HepG2 (cell line): ENCODE results near the gene AFF4. TPM values are rescaled to one million over a fixed set of nuclear protein-coding genes. Genes with fewer than 3 reads are reported as not detected.

Experiments
- BRD4 ChIP-seq: sonication (generic); formaldehyde crosslinking; IDR thresholded peaks from 2 replicates; pipeline ENCODE4 v1.4.0; 2020; ENCODE audit warnings: missing genetic modification reagents
- CENPX ChIP-seq: sonication (generic); formaldehyde crosslinking; IDR thresholded peaks from 2 replicates; pipeline ENCODE4 v1.9.0; 2021; ENCODE audit warnings: mild to moderate bottlenecking, missing genetic modification reagents, moderate library complexity
- HES4 ChIP-seq: sonication (generic); formaldehyde crosslinking; IDR thresholded peaks from 2 replicates; pipeline ENCODE4 v1.9.0; 2021; ENCODE audit warnings: mild to moderate bottlenecking, missing genetic modification reagents, borderline replicate concordance
- HMGA1 ChIP-seq: sonication (generic); formaldehyde crosslinking; conservative IDR thresholded peaks from 2 replicates; pipeline ENCODE4 v1.4.0; 2020; ENCODE audit warnings: missing genetic modification reagents
- JUNB ChIP-seq: sonication (generic); formaldehyde crosslinking; IDR thresholded peaks from 2 replicates; pipeline ENCODE4 v1.8.0; 2022; ENCODE audit warnings: missing genetic modification reagents, mild to moderate bottlenecking, borderline replicate concordance
- PHF21A ChIP-seq: sonication (generic); formaldehyde crosslinking; IDR thresholded peaks from 2 replicates; pipeline ENCODE4 v1.5.0; 2020; ENCODE audit warnings: mild to moderate bottlenecking, missing genetic modification reagents
- POLR2AphosphoS5 ChIP-seq: IDR thresholded peaks from 2 replicates; pipeline ENCODE4 v1.6.1; 2012; ENCODE audit warnings: low read depth, low read length
- RAD51 ChIP-seq: fragments of 450-650 bp; IDR thresholded peaks from 2 replicates; pipeline ENCODE4 v1.6.1; 2016; ENCODE audit warnings: borderline replicate concordance
- SMAD3 ChIP-seq: sonication (generic); formaldehyde crosslinking; IDR thresholded peaks from 2 replicates; pipeline ENCODE4 v1.4.0; 2020; ENCODE audit warnings: missing genetic modification reagents
- ZNF296 ChIP-seq: sonication (generic); formaldehyde crosslinking; conservative IDR thresholded peaks from 2 replicates; pipeline ENCODE4 v1.5.0; 2020; ENCODE audit warnings: mild to moderate bottlenecking, missing genetic modification reagents
- ZNF501 ChIP-seq: sonication (generic); formaldehyde crosslinking; IDR thresholded peaks from 2 replicates; pipeline ENCODE4 v1.5.1; 2020; ENCODE audit warnings: mild to moderate bottlenecking, moderate library complexity, missing genetic modification reagents
- ZNF510 ChIP-seq: sonication (generic); formaldehyde crosslinking; IDR thresholded peaks from 2 replicates; pipeline ENCODE4 v1.4.0; 2020; ENCODE audit warnings: low read depth, mild to moderate bottlenecking, missing genetic modification reagents
- polyA plus RNA-seq, 8 experiments: library from polyadenylated mRNA; depleted of rRNA in 3 of 8; stranded (reverse) in 7 of 8; unstranded in 1 of 8; fragments of >200 nt; fragmentation: Illumina TruSeq in 4 of 8; extraction: Trizol in 4 of 8; gene quantifications; 2 replicates each; pipeline versions ENCODE4 v1.2.1 to v1.2.3, GENCODE V29; 2011 to 2016; ENCODE audit warnings: low read depth in 4 of 8, missing spikeins in 1 of 8, mixed read lengths in 1 of 8; ENCODE audit not compliant: insufficient read depth in 1 of 8
- total RNA-seq, 5 experiments: library from RNA; depleted of rRNA; stranded (reverse); fragments of >200 nt; fragmentation: Illumina TruSeq; extraction: Trizol; gene quantifications; 2 replicates each; pipeline ENCODE4 v1.2.3, GENCODE V29; 2016; ENCODE audit warnings: low read depth in 1 of 5
- TF ChIP-seq, protein P1 (sequence below): sonication (generic); formaldehyde crosslinking; IDR thresholded peaks from 2 replicates; pipeline ENCODE4; 2020; ENCODE audit warnings: missing genetic modification reagents, mild to moderate bottlenecking, borderline replicate concordance
- TF ChIP-seq, protein P2 (sequence below): IDR thresholded peaks from 2 replicates; pipeline ENCODE4 v1.6.1; 2012; ENCODE audit warnings: low read length, improper control_type of control experiment
- TF ChIP-seq, protein P3 (sequence below): sonication (generic); formaldehyde crosslinking; conservative IDR thresholded peaks from 2 replicates; pipeline ENCODE4 v1.8.0; 2022; ENCODE audit warnings: low read depth, missing genetic modification reagents
- TF ChIP-seq, protein P4 (sequence below): sonication (generic); formaldehyde crosslinking; IDR thresholded peaks from 2 replicates; pipeline ENCODE4 v1.9.0; 2022; ENCODE audit warnings: low read depth, missing genetic modification reagents
- TF ChIP-seq, protein P5 (sequence below): sonication (generic); formaldehyde crosslinking; IDR thresholded peaks from 2 replicates; pipeline ENCODE4 v1.8.1; 2023; ENCODE audit warnings: mild to moderate bottlenecking, inconsistent platforms, moderate library complexity, missing genetic modification reagents, borderline replicate concordance
- TF ChIP-seq, protein P6 (sequence below): IDR thresholded peaks from 2 replicates; pipeline ENCODE4 v1.6.1; 2016

The AFF4 gene
- total and polyA plus RNA-seq, 2 of the 13 experiments (the other 11 are each of a cell fraction or from before 2014, with no cell fraction given), result 22.1 to 25.5 TPM

DNA sequence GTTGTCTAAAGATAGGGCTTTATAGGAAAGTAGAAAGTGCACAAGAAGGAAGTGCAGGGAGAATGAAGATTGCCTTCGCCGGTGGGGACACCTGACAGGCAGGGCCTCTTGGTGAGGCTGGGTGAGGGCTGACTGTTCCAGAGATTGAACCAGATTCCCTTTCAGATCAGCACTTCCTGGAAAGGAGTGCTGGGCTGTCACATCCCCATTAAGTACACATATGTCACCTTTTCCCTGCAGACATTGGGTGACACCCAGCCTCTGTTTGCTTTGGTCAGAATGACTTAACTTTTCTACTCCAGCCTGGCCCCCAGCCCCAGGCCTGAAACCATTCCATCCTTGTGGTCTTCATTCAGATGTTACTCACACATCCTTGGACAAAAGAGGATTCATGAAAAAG, 125.6 kb downstream of the AFF4 start (continued):
- TF ChIP-seq, protein P1, sequence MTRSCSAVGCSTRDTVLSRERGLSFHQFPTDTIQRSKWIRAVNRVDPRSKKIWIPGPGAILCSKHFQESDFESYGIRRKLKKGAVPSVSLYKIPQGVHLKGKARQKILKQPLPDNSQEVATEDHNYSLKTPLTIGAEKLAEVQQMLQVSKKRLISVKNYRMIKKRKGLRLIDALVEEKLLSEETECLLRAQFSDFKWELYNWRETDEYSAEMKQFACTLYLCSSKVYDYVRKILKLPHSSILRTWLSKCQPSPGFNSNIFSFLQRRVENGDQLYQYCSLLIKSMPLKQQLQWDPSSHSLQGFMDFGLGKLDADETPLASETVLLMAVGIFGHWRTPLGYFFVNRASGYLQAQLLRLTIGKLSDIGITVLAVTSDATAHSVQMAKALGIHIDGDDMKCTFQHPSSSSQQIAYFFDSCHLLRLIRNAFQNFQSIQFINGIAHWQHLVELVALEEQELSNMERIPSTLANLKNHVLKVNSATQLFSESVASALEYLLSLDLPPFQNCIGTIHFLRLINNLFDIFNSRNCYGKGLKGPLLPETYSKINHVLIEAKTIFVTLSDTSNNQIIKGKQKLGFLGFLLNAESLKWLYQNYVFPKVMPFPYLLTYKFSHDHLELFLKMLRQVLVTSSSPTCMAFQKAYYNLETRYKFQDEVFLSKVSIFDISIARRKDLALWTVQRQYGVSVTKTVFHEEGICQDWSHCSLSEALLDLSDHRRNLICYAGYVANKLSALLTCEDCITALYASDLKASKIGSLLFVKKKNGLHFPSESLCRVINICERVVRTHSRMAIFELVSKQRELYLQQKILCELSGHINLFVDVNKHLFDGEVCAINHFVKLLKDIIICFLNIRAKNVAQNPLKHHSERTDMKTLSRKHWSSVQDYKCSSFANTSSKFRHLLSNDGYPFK (CRISPR knock-in tag), result no peak
- TF ChIP-seq, protein P2, sequence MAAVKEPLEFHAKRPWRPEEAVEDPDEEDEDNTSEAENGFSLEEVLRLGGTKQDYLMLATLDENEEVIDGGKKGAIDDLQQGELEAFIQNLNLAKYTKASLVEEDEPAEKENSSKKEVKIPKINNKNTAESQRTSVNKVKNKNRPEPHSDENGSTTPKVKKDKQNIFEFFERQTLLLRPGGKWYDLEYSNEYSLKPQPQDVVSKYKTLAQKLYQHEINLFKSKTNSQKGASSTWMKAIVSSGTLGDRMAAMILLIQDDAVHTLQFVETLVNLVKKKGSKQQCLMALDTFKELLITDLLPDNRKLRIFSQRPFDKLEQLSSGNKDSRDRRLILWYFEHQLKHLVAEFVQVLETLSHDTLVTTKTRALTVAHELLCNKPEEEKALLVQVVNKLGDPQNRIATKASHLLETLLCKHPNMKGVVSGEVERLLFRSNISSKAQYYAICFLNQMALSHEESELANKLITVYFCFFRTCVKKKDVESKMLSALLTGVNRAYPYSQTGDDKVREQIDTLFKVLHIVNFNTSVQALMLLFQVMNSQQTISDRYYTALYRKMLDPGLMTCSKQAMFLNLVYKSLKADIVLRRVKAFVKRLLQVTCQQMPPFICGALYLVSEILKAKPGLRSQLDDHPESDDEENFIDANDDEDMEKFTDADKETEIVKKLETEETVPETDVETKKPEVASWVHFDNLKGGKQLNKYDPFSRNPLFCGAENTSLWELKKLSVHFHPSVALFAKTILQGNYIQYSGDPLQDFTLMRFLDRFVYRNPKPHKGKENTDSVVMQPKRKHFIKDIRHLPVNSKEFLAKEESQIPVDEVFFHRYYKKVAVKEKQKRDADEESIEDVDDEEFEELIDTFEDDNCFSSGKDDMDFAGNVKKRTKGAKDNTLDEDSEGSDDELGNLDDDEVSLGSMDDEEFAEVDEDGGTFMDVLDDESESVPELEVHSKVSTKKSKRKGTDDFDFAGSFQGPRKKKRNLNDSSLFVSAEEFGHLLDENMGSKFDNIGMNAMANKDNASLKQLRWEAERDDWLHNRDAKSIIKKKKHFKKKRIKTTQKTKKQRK, result no peak
- TF ChIP-seq, protein P3, sequence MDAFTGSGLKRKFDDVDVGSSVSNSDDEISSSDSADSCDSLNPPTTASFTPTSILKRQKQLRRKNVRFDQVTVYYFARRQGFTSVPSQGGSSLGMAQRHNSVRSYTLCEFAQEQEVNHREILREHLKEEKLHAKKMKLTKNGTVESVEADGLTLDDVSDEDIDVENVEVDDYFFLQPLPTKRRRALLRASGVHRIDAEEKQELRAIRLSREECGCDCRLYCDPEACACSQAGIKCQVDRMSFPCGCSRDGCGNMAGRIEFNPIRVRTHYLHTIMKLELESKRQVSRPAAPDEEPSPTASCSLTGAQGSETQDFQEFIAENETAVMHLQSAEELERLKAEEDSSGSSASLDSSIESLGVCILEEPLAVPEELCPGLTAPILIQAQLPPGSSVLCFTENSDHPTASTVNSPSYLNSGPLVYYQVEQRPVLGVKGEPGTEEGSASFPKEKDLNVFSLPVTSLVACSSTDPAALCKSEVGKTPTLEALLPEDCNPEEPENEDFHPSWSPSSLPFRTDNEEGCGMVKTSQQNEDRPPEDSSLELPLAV (CRISPR knock-in tag), result no peak
- TF ChIP-seq BRD4 (CRISPR knock-in tag) (no peak), ZNF510 (CRISPR knock-in tag) (no peak), JUNB (no peak), HES4 (no peak), CENPX (CRISPR knock-in tag) (no peak), HMGA1 (CRISPR knock-in tag) (no peak), PHF21A (peak; percentile 45; the same call in 1 of the 2 replicates), ZNF296 (CRISPR knock-in tag) (no peak), POLR2AphosphoS5 (peak; percentile 75), RAD51 (no peak), ZNF501 (CRISPR knock-in tag) (peak; percentile 17; the same call in 1 of the 2 replicates), SMAD3 (peak; percentile 62)
- TF ChIP-seq, protein P4, sequence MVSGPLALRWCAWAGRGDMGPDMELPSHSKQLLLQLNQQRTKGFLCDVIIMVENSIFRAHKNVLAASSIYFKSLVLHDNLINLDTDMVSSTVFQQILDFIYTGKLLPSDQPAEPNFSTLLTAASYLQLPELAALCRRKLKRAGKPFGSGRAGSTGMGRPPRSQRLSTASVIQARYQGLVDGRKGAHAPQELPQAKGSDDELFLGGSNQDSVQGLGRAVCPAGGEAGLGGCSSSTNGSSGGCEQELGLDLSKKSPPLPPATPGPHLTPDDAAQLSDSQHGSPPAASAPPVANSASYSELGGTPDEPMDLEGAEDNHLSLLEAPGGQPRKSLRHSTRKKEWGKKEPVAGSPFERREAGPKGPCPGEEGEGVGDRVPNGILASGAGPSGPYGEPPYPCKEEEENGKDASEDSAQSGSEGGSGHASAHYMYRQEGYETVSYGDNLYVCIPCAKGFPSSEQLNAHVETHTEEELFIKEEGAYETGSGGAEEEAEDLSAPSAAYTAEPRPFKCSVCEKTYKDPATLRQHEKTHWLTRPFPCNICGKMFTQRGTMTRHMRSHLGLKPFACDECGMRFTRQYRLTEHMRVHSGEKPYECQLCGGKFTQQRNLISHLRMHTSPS (CRISPR knock-in tag), result no peak
- TF ChIP-seq, protein P5, sequence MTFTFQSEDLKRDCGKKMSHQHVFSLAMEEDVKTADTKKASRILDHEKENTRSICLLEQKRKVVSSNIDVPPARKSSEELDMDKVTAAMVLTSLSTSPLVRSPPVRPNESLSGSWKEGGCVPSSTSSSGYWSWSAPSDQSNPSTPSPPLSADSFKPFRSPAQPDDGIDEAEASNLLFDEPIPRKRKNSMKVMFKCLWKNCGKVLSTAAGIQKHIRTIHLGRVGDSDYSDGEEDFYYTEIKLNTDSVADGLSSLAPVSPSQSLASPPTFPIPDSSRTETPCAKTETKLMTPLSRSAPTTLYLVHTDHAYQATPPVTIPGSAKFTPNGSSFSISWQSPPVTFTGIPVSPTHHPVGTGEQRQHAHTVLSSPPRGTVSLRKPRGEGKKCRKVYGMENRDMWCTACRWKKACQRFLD (CRISPR knock-in tag), result no peak
- TF ChIP-seq, protein P6, sequence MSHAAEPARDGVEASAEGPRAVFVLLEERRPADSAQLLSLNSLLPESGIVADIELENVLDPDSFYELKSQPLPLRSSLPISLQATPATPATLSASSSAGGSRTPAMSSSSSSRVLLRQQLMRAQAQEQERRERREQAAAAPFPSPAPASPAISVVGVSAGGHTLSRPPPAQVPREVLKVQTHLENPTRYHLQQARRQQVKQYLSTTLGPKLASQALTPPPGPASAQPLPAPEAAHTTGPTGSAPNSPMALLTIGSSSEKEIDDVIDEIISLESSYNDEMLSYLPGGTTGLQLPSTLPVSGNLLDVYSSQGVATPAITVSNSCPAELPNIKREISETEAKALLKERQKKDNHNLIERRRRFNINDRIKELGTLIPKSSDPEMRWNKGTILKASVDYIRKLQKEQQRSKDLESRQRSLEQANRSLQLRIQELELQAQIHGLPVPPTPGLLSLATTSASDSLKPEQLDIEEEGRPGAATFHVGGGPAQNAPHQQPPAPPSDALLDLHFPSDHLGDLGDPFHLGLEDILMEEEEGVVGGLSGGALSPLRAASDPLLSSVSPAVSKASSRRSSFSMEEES, result no peak; the same call in 1 of the 2 replicates
